MCF 10A (cell line): ENCODE results near the gene PPP1R14C. TPM values are rescaled to one million over a fixed set of nuclear protein-coding genes. Genes with fewer than 3 reads are reported as not detected.

Experiments
- BruUV-seq: library from RNA; stranded (reverse); fragments of 400-500 nt; replicated peaks from 2 replicates; lab custom pipeline; 2021; lab: Mats Ljungman, UMichigan
- CTCF ChIA-PET: fragments of 300-600 bp; sonication (Branson Sonifier 250); formaldehyde crosslinking; extraction: SDS; loops from one replicate; lab custom pipeline; 2021; ENCODE audit warnings: antibody characterized with exemption, inconsistent platforms; lab: Yijun Ruan, JAX
- POLR2A ChIA-PET: fragments of 300-600, 350-650 bp; sonication (Branson Sonifier 250); formaldehyde crosslinking; extraction: SDS; loops from one replicate; lab custom pipeline; 2020; ENCODE audit warnings: antibody characterized with exemption, inconsistent platforms; lab: Yijun Ruan, JAX
- DNase-seq: peaks from one replicate; pipeline ENCODE4 v3.0.0-alpha.2; 2018; ENCODE audit not compliant: unreplicated experiment
- H3K27ac Mint-ChIP-seq: one replicate; pipeline ENCODE4 v1.8.0; 2022; ENCODE audit warnings: mild to moderate bottlenecking, low read depth, mixed read lengths; ENCODE audit not compliant: unreplicated experiment
- H3K27me3 Mint-ChIP-seq: one replicate; pipeline ENCODE4 v1.8.0; 2022; ENCODE audit warnings: mixed read lengths; ENCODE audit not compliant: insufficient read depth, unreplicated experiment
- H3K36me3 Mint-ChIP-seq: one replicate; pipeline ENCODE4 v1.8.0; 2022; ENCODE audit warnings: mild to moderate bottlenecking, moderate library complexity, mixed read lengths; ENCODE audit not compliant: insufficient read depth, unreplicated experiment
- H3K4me1 Mint-ChIP-seq: one replicate; pipeline ENCODE4 v1.8.0; 2022; ENCODE audit warnings: mixed read lengths; ENCODE audit not compliant: insufficient read depth, unreplicated experiment
- H3K4me3 Mint-ChIP-seq: one replicate; pipeline ENCODE4 v1.8.0; 2022; ENCODE audit warnings: mild to moderate bottlenecking, moderate library complexity, mixed read lengths; ENCODE audit not compliant: unreplicated experiment
- H3K9me3 Mint-ChIP-seq: one replicate; pipeline ENCODE4 v1.8.0; 2022; ENCODE audit warnings: mixed read lengths; ENCODE audit not compliant: unreplicated experiment
- CTCF ChIP-seq: fragments of 200-600 bp; IDR thresholded peaks from one replicate; pipeline ENCODE4 v1.8.0; 2022; ENCODE audit warnings: antibody characterized with exemption, mild to moderate bottlenecking; ENCODE audit not compliant: unreplicated experiment
- intact Hi-C: fragments of 100-400 bp; cut with micrococcal nuclease; formaldehyde crosslinking; loops from 2 replicates; pipeline ENCODE4 v1.14.1; 2022
- total RNA-seq: library from RNA; stranded (reverse); gene quantifications from 2 replicates; pipeline ENCODE4 v1.2.3, GENCODE V29; 2022

The PPP1R14C gene
- total RNA-seq, 1 experiment from 2014 or later, result 32.0 TPM

- Mint-ChIP-seq H3K4me1 (peaks cover 54% of the 10 kb centered on the region), H3K27me3 (no peaks in the 10 kb centered on the region), H3K36me3 (peaks cover 12% of the 10 kb centered on the region), H3K4me3 (no peak overlapping the region), H3K27ac (peak overlapping the region; percentile 91), H3K9me3 (no peaks in the 10 kb centered on the region)
- TF ChIP-seq CTCF, result no peak
- BruUV-seq, result no TSS peak
- no peak for DNase-seq
- ChIA-PET POLR2A (interaction anchor here (0.8 to 9.0 kb wide), 16 partner anchors 9 to 201 kb away, joined by 3 to 282 read pairs (median 6); partner anchors contain the start of gene PPP1R14C), CTCF (interaction anchor here (0.6 to 2.7 kb wide), 12 partner anchors 14 to 191 kb away, joined by 3 to 10 read pairs (median 3); no protein-coding TSS in a partner anchor)
- intact Hi-C loops, result loop anchor here (1.0 to 5.0 kb wide), 3 partner anchors 22 to 129 kb away; partner anchors contain the start of gene PPP1R14C
Measured at GRCh38 chr6:150271501-150272263, 128.8 kb downstream of the PPP1R14C start.

DNA sequence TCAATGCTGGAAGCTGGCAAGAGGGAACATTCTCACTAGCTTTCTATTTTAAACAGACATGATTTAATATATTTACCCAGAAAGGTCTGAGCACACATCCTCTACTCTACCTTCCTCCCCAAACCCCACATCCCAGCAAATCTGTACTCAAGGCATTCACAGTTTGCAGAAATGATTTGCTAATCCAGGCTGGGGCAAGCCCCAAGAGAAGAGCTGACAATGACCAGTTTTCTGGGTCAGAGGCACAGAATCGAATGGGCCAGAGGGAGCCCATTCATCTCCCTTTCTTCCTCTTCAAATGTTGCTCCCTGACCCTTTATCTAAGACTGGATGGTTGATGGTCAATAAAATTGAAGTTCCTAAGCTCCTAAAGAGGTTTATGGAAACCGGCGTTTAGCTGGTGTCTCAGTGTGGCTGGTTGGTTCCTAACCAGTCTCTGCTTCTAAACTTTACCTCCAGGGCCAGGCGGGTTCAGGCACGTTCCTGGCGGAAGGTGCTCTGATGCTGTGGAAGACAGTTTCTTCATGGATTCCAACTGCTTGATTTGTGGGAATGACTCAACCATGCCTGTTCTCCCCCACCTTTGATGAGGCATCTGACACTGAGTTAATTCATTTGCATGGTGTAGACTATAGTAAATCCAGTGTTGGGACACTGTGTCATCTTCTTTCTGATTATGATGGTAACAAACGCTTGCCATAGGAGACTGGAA, 129.6 kb downstream of the PPP1R14C start:
- H3K27me3 Mint-ChIP-seq, result no peaks in the 10 kb centered on the region
- POLR2A ChIA-PET, result interaction anchor here (0.8 to 9.0 kb wide), 16 partner anchors 8 to 201 kb away, joined by 3 to 282 read pairs (median 6); partner anchors contain the start of gene PPP1R14C
- TSS peak; percentile 70 for BruUV-seq
- intact Hi-C loops, result loop anchor here (1.0 to 5.0 kb wide), 3 partner anchors 21 to 130 kb away; partner anchors contain the start of gene PPP1R14C
- CTCF ChIA-PET, result interaction anchor here (0.6 to 1.6 kb wide), 11 partner anchors 15 to 201 kb away, joined by 3 to 6 read pairs (median 3); no protein-coding TSS in a partner anchor
- peaks cover 11% of the 10 kb centered on the region for H3K36me3 Mint-ChIP-seq
- H3K4me3 Mint-ChIP-seq, result peak overlapping the region; percentile 52
- H3K27ac Mint-ChIP-seq, result peak overlapping the region; percentile 91
- no peaks in the 10 kb centered on the region for H3K9me3 Mint-ChIP-seq
- no peak for TF ChIP-seq CTCF
- peak; percentile 93 for DNase-seq
- peaks cover 48% of the 10 kb centered on the region for H3K4me1 Mint-ChIP-seq

DNA sequence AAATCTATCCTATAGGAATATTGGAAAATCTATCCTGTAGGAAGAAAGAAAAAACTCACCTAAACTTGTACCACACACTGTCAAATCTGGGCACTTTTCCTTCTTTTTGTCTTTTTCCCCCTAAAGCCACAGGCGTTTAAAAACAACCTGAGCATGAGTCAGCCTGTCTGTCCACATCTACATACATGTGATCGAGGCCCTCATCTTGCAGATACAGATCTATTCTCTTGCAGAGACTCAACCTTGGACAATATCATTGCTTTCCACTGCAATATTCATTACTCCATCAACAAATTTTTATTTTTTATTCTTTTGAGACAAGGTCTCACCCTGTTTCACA, 130.1 kb downstream of the PPP1R14C start:
- H3K27ac Mint-ChIP-seq, result peak overlapping the region; percentile 91
- TF ChIP-seq CTCF, result no peak
- H3K4me3 Mint-ChIP-seq, result no peak overlapping the region
- H3K36me3 Mint-ChIP-seq, result peaks cover 7% of the 10 kb centered on the region
- no peaks in the 10 kb centered on the region for H3K27me3 Mint-ChIP-seq
- no TSS peak for BruUV-seq
- peak; percentile 60 for DNase-seq
- peaks cover 43% of the 10 kb centered on the region for H3K4me1 Mint-ChIP-seq
- POLR2A ChIA-PET, result interaction anchor here (0.7 to 9.0 kb wide), 14 partner anchors 8 to 139 kb away, joined by 3 to 282 read pairs (median 6); partner anchors contain the start of gene PPP1R14C
- intact Hi-C loops, result loop anchor here (1.0 to 5.0 kb wide), 3 partner anchors 20 to 131 kb away; partner anchors contain the start of gene PPP1R14C
- CTCF ChIA-PET, result interaction anchor here (0.6 to 1.6 kb wide), 7 partner anchors 15 to 202 kb away, joined by 3 to 6 read pairs (median 4); no protein-coding TSS in a partner anchor
- no peaks in the 10 kb centered on the region for H3K9me3 Mint-ChIP-seq
